Endothelial cell of umbilical vein (primary cell): ENCODE data around the gene DBT. TPM values are rescaled to one million over a fixed set of nuclear protein-coding genes. Genes with fewer than 3 reads are reported as not detected.

Experiments
- BruUV-seq: library from RNA; stranded (reverse); fragments of 400-500 nt; replicated peaks from 2 replicates; lab custom pipeline; 2021; lab: Mats Ljungman, UMichigan
- CTCF ChIA-PET: fragments of 300-600, 350-600 bp; sonication (Branson Sonifier 250); formaldehyde crosslinking; loops from one replicate; lab custom pipeline; 2021; ENCODE audit warnings: antibody characterized with exemption, inconsistent platforms; lab: Charles Lee
- POLR2A ChIA-PET: fragments of 300-600, 350-600 bp; sonication (Branson Sonifier 250); formaldehyde crosslinking; loops from one replicate; lab custom pipeline; 2021; ENCODE audit warnings: antibody characterized with exemption, inconsistent platforms; lab: Charles Lee
- DNase-seq: peaks from one replicate; pipeline ENCODE4 v3.0.0-alpha.2; 2011; ENCODE audit warnings: low read depth, low spot score
- FAIRE-seq: peaks from 2 replicates; lab custom pipeline; 2011; peaks lifted over from hg19 to GRCh38; lab: Jason Lieb, UNC
- H2AFZ ChIP-seq: 2 replicates; pipeline ENCODE4 v1.6.0; 2012; ENCODE audit warnings: low read depth, low read length, control low read depth, inconsistent platforms
- H3K27ac ChIP-seq: 2 replicates; pipeline ENCODE4 v1.5.1; 2011; ENCODE audit warnings: low read depth, mild to moderate bottlenecking, control low read depth, low read length, moderate library complexity; ENCODE audit not compliant: insufficient read depth
- H3K27me3 ChIP-seq, 2 experiments: 2 replicates each; pipeline versions ENCODE4 v1.6.0 to v1.6.1; 2011; ENCODE audit warnings: low read length in 2 of 2, mixed read lengths in 1 of 2; ENCODE audit not compliant: control insufficient read depth in 2 of 2, insufficient read depth in 2 of 2
- H3K36me3 ChIP-seq, 2 experiments: 2 replicates in 1 of 2; 3 replicates in 1 of 2; pipeline ENCODE4 v1.5.1; 2011; ENCODE audit warnings: low read length in 2 of 2, mild to moderate bottlenecking in 1 of 2, moderate library complexity in 1 of 2; ENCODE audit not compliant: control insufficient read depth in 2 of 2, insufficient read depth in 2 of 2; ENCODE audit errors: extremely low read depth in 1 of 2
- H3K4me1 ChIP-seq: 3 replicates; pipeline ENCODE4 v1.5.1; 2011; ENCODE audit warnings: mild to moderate bottlenecking, low read length; ENCODE audit not compliant: control insufficient read depth, insufficient read depth; ENCODE audit errors: extremely low read depth
- H3K4me2 ChIP-seq: 2 replicates; pipeline ENCODE4 v1.6.1; 2011; ENCODE audit warnings: low read length, control low read depth, mixed read lengths; ENCODE audit not compliant: insufficient read depth
- H3K4me3 ChIP-seq, 3 experiments: fragments of 200-600 bp in 1 of 3; sonication (generic), shearing (Covaris generic) in 1 of 3; replicated peaks in 1 of 3; 2 replicates each; pipeline ENCODE4 v1.5.1; 2011 to 2016; ENCODE audit warnings: control low read depth in 3 of 3, low read length in 3 of 3, mild to moderate bottlenecking in 2 of 3, inconsistent platforms in 1 of 3, low read depth in 1 of 3, moderate library complexity in 1 of 3; ENCODE audit not compliant: insufficient read depth in 1 of 3
- H3K79me2 ChIP-seq: 2 replicates; pipeline ENCODE4 v1.6.0; 2012; ENCODE audit warnings: low read length, inconsistent platforms; ENCODE audit not compliant: control insufficient read depth, insufficient read depth
- H3K9ac ChIP-seq: replicated peaks from 2 replicates; pipeline ENCODE3; 2011; ENCODE audit warnings: low read length, control low read depth; ENCODE audit not compliant: insufficient read depth; ENCODE audit errors: extremely low read depth
- H3K9me1 ChIP-seq: replicated peaks from 3 replicates; pipeline ENCODE4 v1.6.0; 2011; ENCODE audit warnings: mild to moderate bottlenecking, low read length; ENCODE audit not compliant: control insufficient read depth, insufficient read depth; ENCODE audit errors: extremely low read depth
- H3K9me3 ChIP-seq: replicated peaks from 2 replicates; pipeline ENCODE4 v1.5.1; 2012; ENCODE audit warnings: low read length, inconsistent platforms; ENCODE audit not compliant: control insufficient read depth, insufficient read depth
- H4K20me1 ChIP-seq: replicated peaks from 2 replicates; pipeline ENCODE3; 2011; ENCODE audit warnings: mild to moderate bottlenecking, low read length; ENCODE audit not compliant: control insufficient read depth, insufficient read depth; ENCODE audit errors: extremely low read depth
- EZH2 ChIP-seq: IDR thresholded peaks from 2 replicates; pipeline ENCODE4 v1.6.1; 2012; ENCODE audit warnings: borderline replicate concordance, low read depth, mild to moderate bottlenecking, moderate library complexity, low read length, inconsistent platforms; ENCODE audit not compliant: severe bottlenecking
- FOS ChIP-seq: IDR thresholded peaks from 2 replicates; pipeline ENCODE4 v1.6.1; 2011; ENCODE audit warnings: mild to moderate bottlenecking, low read length, moderate library complexity, borderline replicate concordance; ENCODE audit not compliant: insufficient read depth
- GATA2 ChIP-seq: IDR thresholded peaks from 2 replicates; pipeline ENCODE4 v1.7.0; 2011; ENCODE audit warnings: low read depth, mild to moderate bottlenecking, moderate library complexity, mixed read lengths, low read length; ENCODE audit not compliant: insufficient read length, insufficient read depth
- JUN ChIP-seq: IDR thresholded peaks from 2 replicates; pipeline ENCODE4 v1.6.1; 2011; ENCODE audit warnings: borderline replicate concordance, low read depth; ENCODE audit not compliant: insufficient read length, insufficient read depth
- MAX ChIP-seq: IDR thresholded peaks from 2 replicates; pipeline ENCODE4 v1.6.1; 2011; ENCODE audit not compliant: insufficient read depth, insufficient read length
- MYC ChIP-seq: IDR thresholded peaks from one replicate; pipeline ENCODE4 v1.6.1; 2011; ENCODE audit warnings: mild to moderate bottlenecking, low read depth, low read length
- POLR2A ChIP-seq: IDR thresholded peaks from 2 replicates; pipeline ENCODE4 v1.6.1; 2012; ENCODE audit warnings: low read depth, mild to moderate bottlenecking, control low read depth, low read length
- POLR2AphosphoS5 ChIP-seq: IDR thresholded peaks from 2 replicates; pipeline ENCODE4 v1.6.1; 2012; ENCODE audit warnings: low read depth, mild to moderate bottlenecking, control low read depth, low read length, moderate library complexity; ENCODE audit not compliant: insufficient read depth
- dilution Hi-C: fragments of 300-500 bp; cut with MboI; formaldehyde crosslinking; loops from one replicate; pipeline ENCODE4 v1.15.0; 2019; ENCODE audit warnings: low sequenced_read_pairs; ENCODE audit not compliant: extremely low pct_ligation_motif_present
- intact Hi-C: fragments of 100-400 bp; cut with micrococcal nuclease; formaldehyde crosslinking; loops from one replicate; pipeline ENCODE4 v1.10.0; 2022
- polyA plus RNA-seq, 4 experiments: library from polyadenylated mRNA; depleted of rRNA in 3 of 4; stranded (reverse) in 3 of 4; unstranded in 1 of 4; fragments of >200 nt; gene quantifications; 2 replicates each; pipeline versions ENCODE4 v1.2.1 to v1.2.3, GENCODE V29; 2011 to 2012; ENCODE audit warnings: missing spikeins in 1 of 4
- total RNA-seq: library from RNA; stranded (reverse); gene quantifications from 2 replicates; pipeline ENCODE4 v1.2.3, GENCODE V29; 2021
- TF ChIP-seq, protein P1 (sequence below), 2 donors: IDR thresholded peaks; 1 replicate in 1 of 2; 2 replicates in 1 of 2; pipeline ENCODE4 v1.5.1; 2011; ENCODE audit warnings: low read length in 2 of 2, mild to moderate bottlenecking in 2 of 2, moderate library complexity in 2 of 2, control low read depth in 1 of 2, inconsistent platforms in 1 of 2, low read depth in 1 of 2; ENCODE audit not compliant: insufficient read depth in 1 of 2; ENCODE audit errors: extremely low read depth in 1 of 2

Gene DBT
- total and polyA plus RNA-seq, 2 donors (not counting 3 experiments of a cell fraction or from before 2014, with no cell fraction given): 1.6 to 7.9 TPM

DNA sequence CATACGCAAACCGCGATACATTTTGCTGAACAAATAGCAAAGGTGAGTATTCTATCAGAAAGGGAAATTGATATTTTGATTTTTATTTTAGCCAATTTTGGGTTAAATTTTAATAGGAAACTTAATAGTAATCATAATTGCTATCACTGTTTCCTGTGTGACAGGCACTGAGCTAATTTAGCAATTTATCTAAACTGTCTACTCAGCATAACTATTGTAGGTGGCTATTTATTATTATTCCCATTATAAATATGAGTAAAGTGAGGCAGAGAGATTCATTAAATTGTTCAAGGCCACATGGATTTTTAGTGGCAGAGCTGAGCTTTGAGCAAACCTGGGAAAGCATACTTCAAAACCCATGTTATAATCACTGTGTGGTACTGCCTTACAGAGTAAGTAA is 37.5 kb upstream of the DBT start:
- Histone ChIP-seq H2AFZ (no peak overlapping the region), H3K4me3 (no peak overlapping the region), H3K4me1 (peaks cover 27% of the 10 kb centered on the region), H4K20me1 (no peaks in the 10 kb centered on the region), H3K9me3 (no peaks in the 10 kb centered on the region), H3K4me2 (no peak overlapping the region), H3K36me3 (peaks cover 4 to 30% of the 10 kb centered on the region in 2 experiments), H3K27me3 (no peaks in the 10 kb centered on the region), H3K9ac (no peak overlapping the region), H3K9me1 (no peaks in the 10 kb centered on the region), H3K79me2 (peaks cover 4% of the 10 kb centered on the region), H3K27ac (no peak overlapping the region)
- FAIRE-seq (no peak), DNase-seq (no peak)
- intact Hi-C loops (no loop called here), dilution Hi-C loops (no loop called here)
- TF ChIP-seq, protein P1, sequence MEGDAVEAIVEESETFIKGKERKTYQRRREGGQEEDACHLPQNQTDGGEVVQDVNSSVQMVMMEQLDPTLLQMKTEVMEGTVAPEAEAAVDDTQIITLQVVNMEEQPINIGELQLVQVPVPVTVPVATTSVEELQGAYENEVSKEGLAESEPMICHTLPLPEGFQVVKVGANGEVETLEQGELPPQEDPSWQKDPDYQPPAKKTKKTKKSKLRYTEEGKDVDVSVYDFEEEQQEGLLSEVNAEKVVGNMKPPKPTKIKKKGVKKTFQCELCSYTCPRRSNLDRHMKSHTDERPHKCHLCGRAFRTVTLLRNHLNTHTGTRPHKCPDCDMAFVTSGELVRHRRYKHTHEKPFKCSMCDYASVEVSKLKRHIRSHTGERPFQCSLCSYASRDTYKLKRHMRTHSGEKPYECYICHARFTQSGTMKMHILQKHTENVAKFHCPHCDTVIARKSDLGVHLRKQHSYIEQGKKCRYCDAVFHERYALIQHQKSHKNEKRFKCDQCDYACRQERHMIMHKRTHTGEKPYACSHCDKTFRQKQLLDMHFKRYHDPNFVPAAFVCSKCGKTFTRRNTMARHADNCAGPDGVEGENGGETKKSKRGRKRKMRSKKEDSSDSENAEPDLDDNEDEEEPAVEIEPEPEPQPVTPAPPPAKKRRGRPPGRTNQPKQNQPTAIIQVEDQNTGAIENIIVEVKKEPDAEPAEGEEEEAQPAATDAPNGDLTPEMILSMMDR (IDR thresholded peaks at IDR 0.05; ENCODE audit: extremely low read depth in 1 of 2, insufficient read depth in 1 of 2, low read depth in 1 of 2, low read length in 2 of 2): no peak
- no peak for TF ChIP-seq POLR2A
- ChIA-PET POLR2A (no interaction called here), CTCF (interaction anchor here (1.2 to 6.9 kb wide), 3 partner anchors 65 to 172 kb away, joined by 3 to 73 read pairs (median 5); partner anchors contain the start of gene CDC14A)
- no TSS peak for BruUV-seq

DNA sequence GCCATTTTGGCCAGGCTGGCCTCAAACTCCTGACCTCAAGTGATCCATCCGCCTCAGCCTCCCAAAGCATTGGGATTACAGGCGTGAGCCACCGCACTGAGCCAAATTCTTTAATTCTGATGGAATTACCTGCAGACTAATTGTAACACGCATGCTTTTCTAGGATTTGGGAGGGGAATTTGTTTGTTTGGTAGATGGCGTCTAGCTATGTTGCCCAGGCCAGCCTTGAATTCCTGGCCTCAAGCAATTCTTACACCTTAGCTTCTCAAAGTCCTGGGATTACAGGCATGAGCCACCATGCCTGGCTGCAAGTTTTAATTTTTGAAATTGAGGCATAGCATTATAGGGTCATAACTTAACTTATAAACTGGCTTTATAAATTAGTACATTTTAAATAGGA is 35.0 kb upstream of the DBT start:
- CTCF ChIA-PET: interaction anchor here (1.3 kb wide), 1 partner anchor 175 kb away, joined by 4 read pairs; no protein-coding TSS in a partner anchor
- POLR2A ChIA-PET: no interaction called here
- no TSS peak for BruUV-seq
- dilution Hi-C loops (no loop called here), intact Hi-C loops (no loop called here)
- Histone ChIP-seq H3K9me3 (no peaks in the 10 kb centered on the region), H3K9me1 (no peaks in the 10 kb centered on the region), H3K9ac (no peak overlapping the region), H4K20me1 (no peaks in the 10 kb centered on the region), H3K27me3 (no peaks in the 10 kb centered on the region), H3K4me3 (no peak overlapping the region), H3K4me1 (peaks cover 1% of the 10 kb centered on the region), H2AFZ (no peak overlapping the region), H3K4me2 (no peak overlapping the region), H3K79me2 (peaks cover 6% of the 10 kb centered on the region), H3K27ac (no peak overlapping the region), H3K36me3 (peaks cover 9 to 32% of the 10 kb centered on the region in 2 experiments)
- TF ChIP-seq POLR2A (no peak), FOS (no peak), MYC (no peak), EZH2 (no peak), POLR2AphosphoS5 (no peak), GATA2 (no peak), JUN (no peak), MAX (no peak)
- TF ChIP-seq, protein P1 (IDR thresholded peaks at IDR 0.05; ENCODE audit: extremely low read depth in 1 of 2, insufficient read depth in 1 of 2, low read depth in 1 of 2, low read length in 2 of 2): no peak
- DNase-seq: no peak
- no peak for FAIRE-seq
